GM23248 (cell line): ENCODE results near the gene TAF4.

ENCODE experiments used
- EZH2 ChIP-seq: fragments of 200-600 bp; sonication (generic); IDR thresholded peaks from 2 replicates; pipeline ENCODE4 v1.6.1; 2018; ENCODE audit warnings: antibody characterized with exemption, mild to moderate bottlenecking; ENCODE audit not compliant: insufficient read depth, poor library complexity, severe bottlenecking
- EZH2phosphoT487 ChIP-seq: fragments of 200-600 bp; sonication (generic); IDR thresholded peaks from 2 replicates; pipeline ENCODE4 v1.6.1; 2018; ENCODE audit warnings: antibody characterized with exemption, moderate library complexity, mild to moderate bottlenecking, low read depth; ENCODE audit not compliant: insufficient read depth

DNA sequence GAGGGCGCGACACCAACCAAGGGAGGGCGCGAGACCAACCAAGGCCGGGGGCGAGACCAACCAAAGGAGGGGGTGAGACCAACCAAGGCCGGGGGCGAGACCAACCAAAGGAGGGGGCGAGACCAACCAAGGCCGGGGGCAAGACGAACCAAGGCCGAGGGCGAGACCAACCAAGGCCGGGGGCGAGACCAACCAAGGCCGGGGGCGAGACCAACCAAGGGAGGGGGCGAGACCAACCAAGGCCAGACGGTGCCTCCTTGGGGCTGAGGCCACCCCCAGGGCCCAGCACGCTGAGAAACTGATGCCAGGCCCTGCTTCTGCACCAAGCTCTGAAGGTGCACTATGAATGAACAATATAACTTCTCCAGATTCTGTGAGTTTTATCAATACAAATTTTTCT lies 87.2 kb downstream of the TAF4 start:
- TF ChIP-seq EZH2phosphoT487 (no peak), EZH2 (no peak)
